Measurements from ENCODE around the gene SLC47A2.

Gene SLC47A2

DNA sequence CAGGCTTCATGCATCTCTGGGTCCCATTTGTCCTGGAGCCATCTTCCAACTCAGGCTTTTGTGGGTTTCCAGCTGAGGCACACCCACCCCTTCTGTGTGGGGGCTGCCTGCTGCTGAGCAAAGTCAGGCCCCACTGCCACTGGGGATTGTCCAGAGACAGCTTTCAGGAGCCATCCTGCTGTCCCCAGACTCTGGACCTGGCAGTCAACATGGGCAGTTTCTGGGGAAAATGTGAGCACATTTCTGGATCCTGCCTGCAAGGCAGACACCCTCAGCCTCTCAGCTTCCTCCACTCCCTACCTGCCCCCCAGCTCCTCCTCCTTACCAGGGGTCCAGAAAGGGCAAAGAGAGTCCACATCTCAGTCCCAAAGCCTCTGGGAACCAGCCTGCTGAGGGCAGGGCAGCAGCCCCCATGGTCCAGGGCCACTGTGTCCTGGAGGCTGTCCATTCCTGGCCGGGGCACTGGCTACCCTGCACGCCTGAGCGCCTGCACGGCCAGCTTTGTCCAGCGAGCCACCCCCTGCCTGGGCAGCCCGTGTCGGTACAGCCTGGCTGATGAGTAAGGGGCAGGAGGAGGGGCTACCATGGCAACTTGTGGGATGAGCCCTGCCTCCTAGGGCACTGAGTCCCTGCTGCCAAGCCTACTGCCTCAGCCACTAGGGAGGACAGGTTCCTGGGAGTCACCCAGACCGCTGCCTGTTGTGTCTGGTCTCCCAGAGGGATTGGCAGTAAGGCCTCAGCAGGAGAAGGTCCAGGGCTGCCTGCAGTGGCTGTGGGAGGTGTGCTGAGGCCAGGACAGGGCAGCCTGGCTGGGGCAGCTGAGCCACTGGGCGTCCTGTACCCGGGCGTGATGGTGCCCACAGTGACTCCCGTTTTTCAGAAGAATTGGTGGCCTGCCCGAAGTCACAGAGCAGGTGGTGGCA is at the start of gene SLC47A2:
TSS of gene SLC47A2 (minus strand) at position 477 of the 923 bp plus-strand sequence. CDS start at position 448, 29 bp downstream.
- in situ Hi-C loops (cut with MboI; ENCODE audit: low sequenced_read_pairs), result no loop called here

DNA sequence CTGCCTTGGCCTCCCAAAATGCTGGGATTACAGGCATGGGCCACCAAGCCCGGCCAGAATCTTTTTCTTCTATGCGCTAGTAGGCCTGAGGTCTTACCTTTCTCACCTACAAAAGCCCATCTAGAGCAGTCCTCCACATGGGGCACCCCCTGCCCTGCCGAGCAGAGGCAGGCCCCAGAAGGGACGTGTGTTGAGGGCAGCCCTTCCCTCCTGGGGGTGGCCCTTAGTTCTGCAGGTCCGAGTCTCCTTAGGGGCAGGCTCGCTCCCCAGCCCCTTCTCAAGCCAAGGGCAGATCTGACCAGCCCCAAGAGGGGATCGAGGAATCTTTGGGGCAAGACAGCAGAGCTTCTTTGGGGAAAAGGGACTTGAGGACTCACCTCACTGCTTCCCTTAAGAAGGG is 49.6 kb upstream of the SLC47A2 start:
- in situ Hi-C loops (cut with MboI; ENCODE audit: low sequenced_read_pairs), result loop anchor here (25.0 kb wide), 1 partner anchor 254 kb away; no protein-coding TSS in a partner anchor

DNA sequence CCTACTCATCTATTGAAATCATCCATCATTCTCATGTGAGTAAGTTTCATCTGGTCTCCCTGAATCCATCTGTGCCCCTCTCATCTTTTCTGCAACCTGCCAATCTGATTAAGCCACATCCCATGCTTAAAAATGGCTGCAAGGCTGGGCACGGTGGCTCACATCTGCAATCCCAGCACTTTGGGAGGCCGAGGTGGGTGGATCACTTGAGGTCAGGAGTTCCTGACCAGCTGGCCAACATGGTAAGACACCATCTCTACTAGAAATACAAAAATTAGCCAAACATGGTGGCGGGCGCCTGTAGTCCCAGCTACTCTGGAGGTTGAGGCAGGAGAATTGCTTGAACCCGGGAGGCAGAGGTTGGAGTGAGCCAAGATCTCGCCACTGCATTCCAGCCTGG is 47.6 kb upstream of the SLC47A2 start:
- in situ Hi-C loops (cut with MboI; ENCODE audit: low sequenced_read_pairs), result loop anchor here (25.0 kb wide), 1 partner anchor 252 kb away; no protein-coding TSS in a partner anchor

- in situ Hi-C loops (cut with MboI; ENCODE audit: low sequenced_read_pairs), result loop anchor here (25.0 kb wide), 1 partner anchor 251 kb away; no protein-coding TSS in a partner anchor
Measured at GRCh38 chr17:19763416-19763815, 47.0 kb upstream of the SLC47A2 start.

GRCh38 chr17:19762515-19762961 is 46.2 kb upstream of the SLC47A2 start:
- in situ Hi-C loops (cut with MboI; ENCODE audit: low sequenced_read_pairs), result loop anchor here (25.0 kb wide), 1 partner anchor 250 kb away; no protein-coding TSS in a partner anchor

DNA sequence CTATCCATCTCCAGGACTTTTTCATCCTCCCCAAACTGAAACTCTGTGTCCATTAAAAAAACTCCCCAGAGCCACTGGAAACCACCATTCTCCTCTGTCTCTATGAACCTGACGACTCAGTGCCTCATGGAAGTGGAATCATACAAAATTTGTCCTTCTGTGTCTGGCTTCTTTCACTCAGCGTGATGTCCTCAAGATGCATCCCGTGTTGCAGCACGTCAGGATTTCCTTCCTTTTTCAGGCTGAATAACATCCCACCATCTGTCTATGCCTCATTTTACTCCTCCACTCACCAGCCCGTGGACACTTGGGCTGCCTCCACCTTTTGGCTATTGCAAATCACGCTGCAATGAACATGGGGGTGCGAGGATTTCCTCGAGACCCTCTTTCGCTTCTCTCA is 44.4 kb upstream of the SLC47A2 start:
- in situ Hi-C loops (cut with MboI; ENCODE audit: low sequenced_read_pairs), result loop anchor here (25.0 kb wide), 1 partner anchor 248 kb away; no protein-coding TSS in a partner anchor

DNA sequence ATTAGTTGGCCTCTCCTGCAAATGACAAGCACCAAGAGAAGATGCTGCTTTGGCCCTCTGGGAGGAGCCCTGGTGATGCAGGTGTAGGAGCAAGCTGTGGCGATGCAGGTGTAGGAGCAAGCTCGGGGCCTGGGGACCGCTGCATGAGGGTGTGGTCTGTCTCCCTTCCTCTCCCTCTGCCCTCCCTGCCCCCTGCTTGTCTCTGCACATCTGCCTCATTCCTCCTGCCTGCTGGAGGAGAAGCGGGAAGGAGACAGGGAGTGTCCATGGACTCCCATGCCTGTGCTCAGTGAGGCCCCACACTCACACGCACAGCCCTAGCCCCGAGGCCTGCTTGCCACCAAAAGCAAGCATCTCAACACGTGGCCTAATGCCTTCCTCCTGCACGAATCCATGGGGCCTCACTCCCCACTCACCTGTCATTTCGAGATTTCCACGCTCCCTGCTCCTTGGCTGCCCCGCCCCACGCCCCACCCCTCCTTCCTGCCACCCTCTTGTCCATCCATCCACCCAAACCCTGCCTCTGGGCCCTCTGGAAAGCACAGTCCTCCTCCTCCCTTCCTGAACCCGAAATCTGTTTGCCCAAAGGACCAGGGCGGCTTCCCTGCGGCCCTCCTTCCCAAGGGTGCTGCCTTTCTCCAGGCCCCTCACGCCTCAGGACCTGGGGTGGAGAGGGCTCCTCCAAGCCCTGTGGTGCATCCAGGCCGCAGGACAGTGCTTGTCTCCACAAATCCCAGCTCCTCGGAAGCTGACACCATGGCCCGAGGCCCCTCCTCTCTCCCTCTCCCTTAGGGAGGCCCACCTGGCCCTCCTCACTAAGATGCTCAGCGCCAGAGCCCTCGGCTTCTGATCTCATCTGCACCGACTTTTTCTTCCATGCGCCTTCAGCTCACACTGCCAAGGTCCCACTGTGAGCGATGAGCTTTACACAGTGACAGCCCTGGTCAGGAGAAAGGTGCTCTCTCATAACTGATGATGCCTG is 43.5 kb upstream of the SLC47A2 start:
- in situ Hi-C loops (cut with MboI; ENCODE audit: low sequenced_read_pairs), result loop anchor here (25.0 kb wide), 1 partner anchor 248 kb away; no protein-coding TSS in a partner anchor

DNA sequence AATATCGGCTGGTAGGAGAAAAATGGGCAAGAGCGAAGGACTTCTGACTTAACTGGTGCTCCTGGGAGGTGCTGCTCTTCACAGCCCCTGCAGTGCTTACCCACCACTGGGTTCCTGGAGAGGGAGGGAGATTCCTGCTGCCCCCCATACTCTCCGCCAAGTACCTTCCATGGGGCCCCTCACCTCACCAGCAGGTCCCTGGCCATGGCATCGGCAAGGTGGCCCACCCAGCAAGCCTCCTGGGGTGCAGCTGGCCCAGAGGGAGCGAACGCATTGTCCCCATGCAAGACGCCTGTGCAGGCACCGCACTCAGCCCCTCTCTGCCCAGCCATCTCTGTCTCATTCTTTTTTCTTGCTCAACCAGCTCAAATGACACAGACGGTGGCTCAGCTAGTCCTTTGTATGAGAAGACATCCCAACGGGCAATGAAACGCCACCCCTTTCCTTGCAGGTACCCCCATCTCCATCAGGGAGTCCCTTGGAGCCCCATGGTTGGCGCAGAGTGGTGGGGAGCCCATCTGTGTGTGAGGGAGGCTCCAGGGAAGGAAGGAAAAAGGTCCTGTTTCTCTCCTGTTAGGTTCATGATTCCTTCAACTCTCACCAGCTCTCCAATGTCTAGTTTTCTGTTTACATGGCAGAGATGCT is 41.3 kb upstream of the SLC47A2 start:
- in situ Hi-C loops (cut with MboI; ENCODE audit: low sequenced_read_pairs), result loop anchor here (25.0 kb wide), 1 partner anchor 245 kb away; no protein-coding TSS in a partner anchor

- in situ Hi-C loops (cut with MboI; ENCODE audit: low sequenced_read_pairs), result loop anchor here (25.0 kb wide), 1 partner anchor 244 kb away; no protein-coding TSS in a partner anchor
Measured at GRCh38 chr17:19756546-19756945, 40.2 kb upstream of the SLC47A2 start.

- in situ Hi-C loops (cut with MboI; ENCODE audit: low sequenced_read_pairs), result loop anchor here (25.0 kb wide), 1 partner anchor 244 kb away; no protein-coding TSS in a partner anchor
Measured at GRCh38 chr17:19755821-19756510, 39.6 kb upstream of the SLC47A2 start.

DNA sequence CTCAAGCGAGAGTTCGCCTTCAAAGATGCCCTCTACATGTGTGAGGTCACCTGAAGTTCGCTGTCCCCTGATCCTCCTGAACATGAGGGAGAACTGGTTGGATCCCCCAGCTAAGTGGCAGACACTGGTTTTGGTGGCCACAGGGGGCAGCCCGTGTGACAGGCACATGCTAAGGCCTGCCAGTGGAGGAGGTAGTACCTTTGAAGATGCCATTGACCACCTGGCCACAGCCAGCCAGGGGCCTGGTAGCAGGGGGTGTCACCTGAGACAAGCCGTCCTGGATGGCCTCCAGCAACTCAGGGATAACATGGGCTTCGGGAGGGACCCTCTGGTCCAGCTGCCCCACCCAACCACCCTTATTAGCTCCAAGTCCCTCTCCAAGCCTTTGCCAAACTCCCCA is 39.0 kb upstream of the SLC47A2 start:
- in situ Hi-C loops (cut with MboI; ENCODE audit: low sequenced_read_pairs), result loop anchor here (25.0 kb wide), 1 partner anchor 243 kb away; no protein-coding TSS in a partner anchor

DNA sequence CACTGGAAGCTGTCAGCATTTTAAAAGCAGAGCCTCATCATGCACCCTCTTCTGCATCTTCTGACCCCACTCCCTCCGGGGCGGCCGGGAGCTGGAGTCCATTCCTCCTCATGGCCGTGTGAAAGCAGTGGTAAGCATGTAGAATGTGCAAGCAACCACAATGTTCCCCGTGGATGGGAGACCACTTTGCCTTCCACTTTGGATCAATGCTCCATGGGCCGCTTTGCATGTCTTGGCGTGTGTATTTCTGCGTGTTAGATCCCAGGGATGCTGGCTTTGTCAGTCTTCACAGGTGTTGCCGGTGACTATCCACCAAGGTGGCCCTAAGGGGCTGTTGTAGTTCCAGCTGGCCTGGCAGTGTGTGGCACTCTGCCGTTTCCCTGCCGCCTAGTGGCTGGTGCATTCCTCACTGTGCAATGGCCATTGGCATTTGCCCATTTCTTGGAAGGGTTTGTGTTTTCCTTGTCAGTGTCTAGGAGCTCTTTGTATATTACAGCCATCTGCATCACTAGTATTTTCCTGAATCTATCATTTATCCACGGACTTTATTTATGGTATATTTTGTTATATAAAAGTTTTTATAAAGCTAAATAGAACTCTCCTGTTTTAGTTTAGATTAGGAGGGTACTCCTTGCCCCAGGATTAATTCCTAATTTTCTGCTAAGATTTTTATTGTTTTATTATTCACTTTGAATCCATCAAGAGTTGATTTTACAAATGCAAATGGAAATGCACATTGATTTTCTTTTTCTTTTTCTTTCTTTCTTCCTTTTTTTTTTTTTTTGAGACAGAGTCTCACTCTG is 37.5 kb upstream of the SLC47A2 start:
- in situ Hi-C loops (cut with MboI; ENCODE audit: low sequenced_read_pairs), result loop anchor here (25.0 kb wide), 1 partner anchor 242 kb away; no protein-coding TSS in a partner anchor

DNA sequence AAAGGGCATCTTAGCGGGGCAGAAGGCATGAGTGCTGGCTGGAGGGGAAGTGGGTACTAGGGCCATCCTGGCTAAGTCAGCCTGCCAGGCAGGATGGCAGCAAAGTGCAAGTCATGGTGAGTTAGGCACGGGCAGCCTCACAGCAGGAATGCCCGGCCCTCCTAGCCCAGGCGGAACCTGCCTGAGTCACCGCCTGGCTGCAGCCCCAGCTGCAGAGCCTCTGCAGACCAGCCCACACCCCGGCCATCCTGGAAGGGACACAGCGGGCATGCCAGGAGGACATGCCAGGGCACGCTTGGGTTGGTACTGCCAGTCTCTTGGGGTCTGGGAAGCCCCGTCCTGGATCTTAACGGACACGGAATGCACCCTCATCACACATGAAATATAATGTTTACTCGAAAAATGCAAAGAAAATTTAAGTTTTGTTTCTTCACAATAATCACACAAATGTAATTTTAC is 36.7 kb upstream of the SLC47A2 start:
- in situ Hi-C loops (cut with MboI; ENCODE audit: low sequenced_read_pairs), result loop anchor here (25.0 kb wide), 1 partner anchor 241 kb away; no protein-coding TSS in a partner anchor

DNA sequence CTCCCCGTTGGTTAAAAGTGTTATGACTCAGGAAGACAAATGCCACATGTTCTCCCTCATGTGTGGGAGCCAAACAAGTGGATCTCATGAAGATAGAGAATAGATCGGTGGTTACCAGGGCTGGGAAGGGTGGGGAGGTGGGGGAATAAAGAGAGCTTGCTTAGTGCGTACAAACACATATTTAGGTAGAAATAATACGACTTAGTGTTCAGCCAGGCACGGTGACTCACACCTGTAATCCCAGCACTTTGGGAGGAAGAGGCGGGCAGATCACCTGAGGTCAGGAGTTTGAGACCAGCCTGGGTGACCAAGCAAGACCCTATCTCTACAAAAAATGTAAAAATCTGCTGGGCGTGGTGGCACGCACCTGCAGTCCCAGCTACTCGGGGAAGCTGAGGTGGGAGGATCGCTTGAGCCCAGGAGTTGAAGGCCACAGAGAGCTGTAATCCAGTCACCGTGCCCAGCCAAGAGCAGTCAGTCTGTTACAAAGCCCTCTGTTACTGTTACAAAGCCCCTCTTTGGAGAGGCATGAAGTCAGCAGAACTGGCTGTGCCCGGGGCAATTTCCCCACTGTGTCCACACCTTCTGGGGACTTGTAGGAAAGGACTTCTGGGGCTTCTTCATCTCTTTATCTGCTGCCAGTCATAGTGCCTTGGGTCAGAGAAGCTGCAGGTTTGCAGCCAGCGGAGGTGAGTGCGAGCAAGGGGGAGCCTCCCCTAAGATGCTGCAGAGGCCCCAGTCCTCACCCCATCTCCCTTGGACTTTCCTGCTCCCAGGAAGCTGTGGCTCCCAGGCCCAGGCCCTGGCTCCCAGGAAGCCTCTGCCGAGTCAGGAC is 36.0 kb upstream of the SLC47A2 start:
- in situ Hi-C loops (cut with MboI; ENCODE audit: low sequenced_read_pairs), result loop anchor here (25.0 kb wide), 1 partner anchor 240 kb away; no protein-coding TSS in a partner anchor

DNA sequence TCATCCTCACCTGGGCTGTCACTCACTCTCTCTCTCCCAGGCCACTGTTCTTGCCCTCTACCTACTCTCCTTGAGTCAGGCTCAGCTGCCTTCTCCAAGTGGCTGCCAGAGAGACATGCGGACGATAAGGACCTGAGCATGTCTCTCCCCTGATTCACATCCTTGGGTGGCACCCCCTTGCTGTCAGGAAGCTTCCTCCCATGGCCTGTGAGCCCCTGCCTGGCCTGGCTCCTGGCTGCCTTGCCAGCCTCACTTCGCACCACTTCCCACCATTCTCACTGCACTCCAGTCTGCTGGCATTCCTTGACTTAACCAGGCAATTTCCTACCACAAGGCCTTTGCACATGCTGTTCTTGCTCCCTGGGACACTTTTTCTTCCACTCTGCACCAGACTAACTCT is 34.5 kb upstream of the SLC47A2 start:
- in situ Hi-C loops (cut with MboI; ENCODE audit: low sequenced_read_pairs), result loop anchor here (25.0 kb wide), 1 partner anchor 239 kb away; no protein-coding TSS in a partner anchor

- in situ Hi-C loops (cut with MboI; ENCODE audit: low sequenced_read_pairs), result loop anchor here (25.0 kb wide), 1 partner anchor 238 kb away; no protein-coding TSS in a partner anchor
Measured at GRCh38 chr17:19750020-19750572, 33.7 kb upstream of the SLC47A2 start.

DNA sequence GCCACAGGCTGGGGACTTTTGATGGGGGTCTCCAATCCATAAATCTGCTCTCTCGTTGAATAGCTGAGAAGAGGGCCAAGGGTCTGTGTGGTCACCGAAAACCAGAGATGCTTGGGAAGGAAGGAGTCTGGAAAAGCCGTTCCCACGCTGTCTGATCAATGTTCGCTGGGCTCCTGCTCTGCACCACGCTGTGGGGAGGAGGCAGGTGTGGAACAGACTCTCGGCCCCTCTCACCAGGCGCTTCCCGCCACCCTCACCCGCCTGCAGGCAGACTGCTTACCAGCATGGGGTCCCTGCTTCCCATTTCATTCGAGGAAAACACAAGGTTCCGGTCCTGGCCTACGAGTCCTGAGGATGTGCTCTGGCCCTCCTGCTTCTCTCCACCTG is 32.4 kb upstream of the SLC47A2 start:
- in situ Hi-C loops (cut with MboI; ENCODE audit: low sequenced_read_pairs), result no loop called here
